Measurements from ENCODE around the gene LHX4.
"Not testable (repeated sequence)": the region's sequence is repeated elsewhere in the genome, so short reads cannot be mapped to it uniquely, and the experiment has no call there.

LHX4 gene

GRCh38 chr1:180198196-180198595, 31.9 kb upstream of the LHX4 start:
- no peak for TF ChIP-seq YY1 (IDR thresholded peaks at IDR 0.05; ENCODE audit: insufficient read depth, insufficient read length)
- TF ChIP-seq ZNF274 (IDR thresholded peaks at IDR 0.05; ENCODE audit: low read depth, low read length), result no peak
- no peak for TF ChIP-seq SUZ12 (IDR thresholded peaks at IDR 0.05; ENCODE audit: extremely low read depth, insufficient read depth, insufficient read length)
- Histone ChIP-seq H3K4me3 (ENCODE audit: insufficient read length, low read depth) (no peak overlapping the region), H3K36me3 (ENCODE audit: insufficient read depth, insufficient read length, low read length) (peaks cover 28% of the 10 kb centered on the region), H3K9ac (ENCODE audit: insufficient read length, low read depth) (no peak overlapping the region), H3K27me3 (ENCODE audit: insufficient read depth, insufficient read length) (peaks cover 3% of the 10 kb centered on the region), H3K9me3 (ENCODE audit: insufficient read depth, low read length) (no peaks in the 10 kb centered on the region), H3K4me1 (ENCODE audit: insufficient read depth, insufficient read length) (peaks cover 18% of the 10 kb centered on the region)
- peak; percentile 49 for DNase-seq (ENCODE audit: low read depth, low spot score)

GRCh38 chr1:180198611-180199010, 31.5 kb upstream of the LHX4 start:
- Histone ChIP-seq H3K36me3 (ENCODE audit: insufficient read depth, insufficient read length, low read length) (peaks cover 28% of the 10 kb centered on the region), H3K9me3 (ENCODE audit: insufficient read depth, low read length) (no peaks in the 10 kb centered on the region), H3K4me1 (ENCODE audit: insufficient read depth, insufficient read length) (peaks cover 18% of the 10 kb centered on the region), H3K4me3 (ENCODE audit: insufficient read length, low read depth) (no peak overlapping the region), H3K9ac (ENCODE audit: insufficient read length, low read depth) (no peak overlapping the region), H3K27me3 (ENCODE audit: insufficient read depth, insufficient read length) (peaks cover 3% of the 10 kb centered on the region)
- TF ChIP-seq ZNF274 (IDR thresholded peaks at IDR 0.05; ENCODE audit: low read depth, low read length), result no peak
- no peak for TF ChIP-seq SUZ12 (IDR thresholded peaks at IDR 0.05; ENCODE audit: extremely low read depth, insufficient read depth, insufficient read length)
- no peak for TF ChIP-seq YY1 (IDR thresholded peaks at IDR 0.05; ENCODE audit: insufficient read depth, insufficient read length)
- no peak for DNase-seq (ENCODE audit: low read depth, low spot score)

- H3K9ac ChIP-seq (ENCODE audit: insufficient read length, low read depth), result no peak overlapping the region
- H3K27me3 ChIP-seq (ENCODE audit: insufficient read depth, insufficient read length), result peaks cover 2% of the 10 kb centered on the region
- H3K9me3 ChIP-seq (ENCODE audit: insufficient read depth, low read length), result no peaks in the 10 kb centered on the region
- TF ChIP-seq ZNF274 (IDR thresholded peaks at IDR 0.05; ENCODE audit: low read depth, low read length), result no peak
- TF ChIP-seq YY1 (IDR thresholded peaks at IDR 0.05; ENCODE audit: insufficient read depth, insufficient read length), result no peak
- no peak for TF ChIP-seq SUZ12 (IDR thresholded peaks at IDR 0.05; ENCODE audit: extremely low read depth, insufficient read depth, insufficient read length)
- DNase-seq (ENCODE audit: low read depth, low spot score), result no peak
- H3K4me1 ChIP-seq (ENCODE audit: insufficient read depth, insufficient read length), result peaks cover 15% of the 10 kb centered on the region
- peaks cover 27% of the 10 kb centered on the region for H3K36me3 ChIP-seq (ENCODE audit: insufficient read depth, insufficient read length, low read length)
- no peak overlapping the region for H3K4me3 ChIP-seq (ENCODE audit: insufficient read length, low read depth)
These were observed 31.0 kb upstream of the LHX4 start for GRCh38 chr1:180199018-180199417.

GRCh38 chr1:180201451-180202200, 28.4 kb upstream of the LHX4 start:
- H3K9me3 ChIP-seq (ENCODE audit: insufficient read depth, low read length), result no peaks in the 10 kb centered on the region
- peaks cover 13% of the 10 kb centered on the region for H3K36me3 ChIP-seq (ENCODE audit: insufficient read depth, insufficient read length, low read length)
- H3K27me3 ChIP-seq (ENCODE audit: insufficient read depth, insufficient read length), result no peaks in the 10 kb centered on the region
- peaks cover 5% of the 10 kb centered on the region for H3K4me1 ChIP-seq (ENCODE audit: insufficient read depth, insufficient read length)
- H3K4me3 ChIP-seq (ENCODE audit: insufficient read length, low read depth), result no peak overlapping the region
- no peak overlapping the region for H3K9ac ChIP-seq (ENCODE audit: insufficient read length, low read depth)
- TF ChIP-seq SUZ12 (IDR thresholded peaks at IDR 0.05; ENCODE audit: extremely low read depth, insufficient read depth, insufficient read length), result no peak
- TF ChIP-seq ZNF274 (IDR thresholded peaks at IDR 0.05; ENCODE audit: low read depth, low read length), result no peak
- TF ChIP-seq YY1 (IDR thresholded peaks at IDR 0.05; ENCODE audit: insufficient read depth, insufficient read length), result no peak
- no peak for DNase-seq (ENCODE audit: low read depth, low spot score)

- not testable (repeated sequence) for H3K4me3 ChIP-seq (ENCODE audit: insufficient read length, low read depth); H3K27me3 ChIP-seq (ENCODE audit: insufficient read depth, insufficient read length); H3K4me1 ChIP-seq (ENCODE audit: insufficient read depth, insufficient read length); H3K9ac ChIP-seq (ENCODE audit: insufficient read length, low read depth); H3K36me3 ChIP-seq (ENCODE audit: insufficient read depth, insufficient read length, low read length); H3K9me3 ChIP-seq (ENCODE audit: insufficient read depth, low read length); DNase-seq (ENCODE audit: low read depth, low spot score)
These were observed 27.5 kb upstream of the LHX4 start for GRCh38 chr1:180202588-180202987.

- Histone ChIP-seq H3K36me3 (ENCODE audit: insufficient read depth, insufficient read length, low read length) (no peaks in the 10 kb centered on the region), H3K27me3 (ENCODE audit: insufficient read depth, insufficient read length) (no peaks in the 10 kb centered on the region), H3K4me1 (ENCODE audit: insufficient read depth, insufficient read length) (peaks cover under 1% of the 10 kb centered on the region), H3K4me3 (ENCODE audit: insufficient read length, low read depth) (no peak overlapping the region), H3K9ac (ENCODE audit: insufficient read length, low read depth) (no peak overlapping the region), H3K9me3 (ENCODE audit: insufficient read depth, low read length) (no peaks in the 10 kb centered on the region)
- no peak for DNase-seq (ENCODE audit: low read depth, low spot score)
- no peak for TF ChIP-seq ZNF274 (IDR thresholded peaks at IDR 0.05; ENCODE audit: low read depth, low read length)
- no peak for TF ChIP-seq SUZ12 (IDR thresholded peaks at IDR 0.05; ENCODE audit: extremely low read depth, insufficient read depth, insufficient read length)
- TF ChIP-seq YY1 (IDR thresholded peaks at IDR 0.05; ENCODE audit: insufficient read depth, insufficient read length), result no peak
These were observed 25.8 kb upstream of the LHX4 start for GRCh38 chr1:180204231-180204630.

GRCh38 chr1:180206581-180206980, 23.5 kb upstream of the LHX4 start:
- Histone ChIP-seq H3K4me3 (ENCODE audit: insufficient read length, low read depth) (no peak overlapping the region), H3K9me3 (ENCODE audit: insufficient read depth, low read length) (no peaks in the 10 kb centered on the region), H3K9ac (ENCODE audit: insufficient read length, low read depth) (no peak overlapping the region), H3K36me3 (ENCODE audit: insufficient read depth, insufficient read length, low read length) (no peaks in the 10 kb centered on the region), H3K27me3 (ENCODE audit: insufficient read depth, insufficient read length) (peaks cover 3% of the 10 kb centered on the region), H3K4me1 (ENCODE audit: insufficient read depth, insufficient read length) (no peaks in the 10 kb centered on the region)
- no peak for DNase-seq (ENCODE audit: low read depth, low spot score)
- TF ChIP-seq ZNF274 (IDR thresholded peaks at IDR 0.05; ENCODE audit: low read depth, low read length) (no peak), SUZ12 (IDR thresholded peaks at IDR 0.05; ENCODE audit: extremely low read depth, insufficient read depth, insufficient read length) (no peak)

Data from NT2/D1 (cell line).